GM19023 (cell line): ENCODE measurements around the gene GATA3.
A peak's percentile ranks its signal among the peaks of the same experiment; 100 is the strongest.

Experiments used
- ATAC-seq: cut with Tn5 transposase; IDR thresholded peaks from one replicate; pipeline ENCODE4 v1.9.1; 2021; ENCODE audit warnings: mild to moderate bottlenecking, moderate library complexity; ENCODE audit not compliant: unreplicated experiment

GATA3 gene

DNA sequence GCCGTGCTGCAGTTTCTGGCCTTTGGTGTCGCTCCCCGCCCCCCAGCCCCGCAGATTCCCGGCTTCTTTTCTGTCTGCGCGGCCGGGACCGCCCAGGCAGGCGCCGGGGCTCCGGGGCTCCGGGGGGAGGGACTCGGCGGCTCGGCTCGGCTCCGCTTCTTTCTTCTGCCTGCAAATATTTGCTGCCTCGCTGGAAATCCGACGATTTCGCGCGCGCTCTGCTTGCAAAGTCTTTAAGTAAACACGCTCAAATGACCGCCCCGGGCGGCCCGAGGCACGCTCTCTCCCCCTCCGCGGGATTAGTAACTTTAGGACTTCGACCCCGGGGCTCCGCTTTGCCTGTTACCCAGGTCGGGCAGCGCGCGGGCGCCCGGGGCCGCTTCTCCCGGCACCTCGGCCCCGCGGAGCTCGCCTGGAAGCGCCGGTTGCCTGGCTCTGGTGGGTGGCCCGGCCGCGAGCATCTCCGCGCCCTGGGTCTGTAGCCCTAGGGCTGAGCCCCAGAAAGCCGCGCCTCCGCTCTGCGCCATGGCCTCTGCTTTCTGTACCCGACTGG, 3.9 kb upstream of the GATA3 start:
- ATAC-seq = no peak

DNA sequence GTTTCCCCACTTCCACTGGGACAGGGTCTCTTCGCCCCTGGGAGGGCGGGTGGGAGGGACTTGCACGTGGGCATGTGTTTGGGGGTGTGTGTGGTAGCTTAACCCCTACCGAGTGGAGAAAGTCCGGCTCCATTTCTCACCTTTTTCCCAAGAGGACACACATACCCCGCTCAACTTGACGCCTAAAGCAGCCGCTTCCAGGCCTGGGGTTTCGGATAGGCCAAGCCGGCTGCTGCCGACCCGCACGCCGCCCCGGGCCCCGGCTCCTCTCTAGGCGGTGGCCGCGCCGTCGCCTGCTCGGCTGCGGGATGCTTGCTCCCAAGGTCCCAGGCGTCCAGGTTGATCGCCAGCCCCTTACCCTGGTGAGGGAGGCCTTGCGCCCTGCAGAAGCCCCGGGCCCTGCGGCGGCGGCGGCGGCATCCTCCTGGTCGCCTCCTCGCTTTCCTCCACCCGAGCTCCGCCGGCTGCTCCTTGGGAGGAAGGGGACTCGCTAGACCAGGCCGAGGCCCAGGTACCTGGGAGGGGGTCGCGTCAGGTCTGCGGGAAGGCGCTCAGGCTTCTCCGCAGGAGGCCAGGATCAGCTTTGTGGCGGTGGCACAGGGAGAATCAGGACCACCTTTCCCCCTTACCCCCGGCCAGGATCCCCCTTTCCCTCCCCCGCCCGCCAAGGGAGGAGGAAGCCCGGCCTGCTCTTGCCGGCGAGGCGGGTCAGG, 3.2 kb upstream of the GATA3 start:
- no peak for ATAC-seq

DNA sequence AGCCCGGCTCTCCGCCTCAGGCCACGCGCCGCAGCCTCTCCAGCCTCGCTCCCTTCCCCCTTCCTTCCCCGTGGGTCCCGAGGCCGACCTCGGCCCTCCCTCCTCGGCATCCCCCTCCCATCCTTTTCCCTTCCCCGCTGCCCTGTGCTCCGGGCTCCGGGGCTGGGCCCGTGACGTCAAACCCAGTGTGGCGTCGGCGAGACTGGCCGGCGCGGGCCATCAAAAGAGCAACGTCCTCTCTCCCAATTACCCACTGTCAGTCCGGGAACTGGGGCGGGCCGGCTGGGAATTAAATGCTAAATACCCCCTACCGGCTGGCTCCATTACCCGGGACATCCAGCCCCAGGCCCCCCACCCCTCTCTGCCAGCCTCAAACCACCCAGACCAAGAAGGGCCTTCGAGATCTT, 2.6 kb upstream of the GATA3 start:
- no peak for ATAC-seq

DNA sequence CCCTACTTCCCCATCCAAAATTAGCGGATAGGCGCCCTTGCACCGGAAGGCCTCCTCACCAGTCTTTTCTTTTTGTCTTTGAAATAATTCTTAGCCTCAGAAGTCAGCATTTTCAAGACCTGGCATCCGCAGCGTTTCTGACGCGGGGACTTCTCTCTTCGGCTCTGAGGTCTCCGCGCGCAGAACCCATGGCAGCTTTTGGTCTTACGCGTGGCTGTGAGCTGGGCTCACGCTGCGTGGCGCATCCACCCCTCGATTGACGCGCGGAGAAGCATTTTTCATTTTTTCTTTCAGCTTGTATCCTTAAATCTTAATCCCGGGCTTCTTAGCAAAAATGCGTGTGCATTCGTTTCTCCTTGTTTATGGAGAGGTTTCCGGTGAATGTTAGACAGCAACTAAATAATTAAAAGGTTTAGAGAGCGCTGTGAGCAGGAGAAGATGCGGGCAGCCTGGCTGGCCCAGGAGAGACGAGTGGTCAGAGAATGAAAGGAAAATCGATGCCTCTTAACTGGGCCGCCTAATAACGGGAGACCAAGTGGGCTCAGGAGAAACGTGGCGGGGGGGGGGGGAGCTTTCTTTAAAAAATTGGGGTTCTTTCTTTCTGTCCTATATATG, 2.0 kb upstream of the GATA3 start:
- ATAC-seq = no peak

DNA sequence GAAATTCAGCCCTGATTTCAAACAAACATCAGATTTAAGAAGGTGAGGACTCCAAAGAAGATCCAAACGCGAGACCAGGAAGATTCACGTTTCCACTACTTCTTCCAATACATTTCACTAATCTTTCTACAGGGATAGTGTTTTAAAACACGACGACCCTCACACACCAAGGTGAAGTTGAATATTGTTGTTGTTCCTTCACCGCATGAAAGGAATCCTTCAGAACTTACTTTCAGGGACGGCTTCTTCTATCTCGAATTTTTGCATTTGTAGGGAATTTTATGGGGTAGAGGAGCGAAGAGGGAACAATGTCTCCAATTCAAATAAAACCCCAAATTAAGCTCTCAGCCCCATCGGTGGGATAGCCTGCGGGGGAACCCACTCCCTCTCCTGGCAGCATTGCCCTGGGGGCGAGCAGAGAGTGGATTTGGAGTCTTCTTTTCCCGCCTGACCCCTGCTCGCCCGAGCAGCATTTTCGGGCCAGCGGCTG, 1.5 kb upstream of the GATA3 start:
- ATAC-seq = no peak

DNA sequence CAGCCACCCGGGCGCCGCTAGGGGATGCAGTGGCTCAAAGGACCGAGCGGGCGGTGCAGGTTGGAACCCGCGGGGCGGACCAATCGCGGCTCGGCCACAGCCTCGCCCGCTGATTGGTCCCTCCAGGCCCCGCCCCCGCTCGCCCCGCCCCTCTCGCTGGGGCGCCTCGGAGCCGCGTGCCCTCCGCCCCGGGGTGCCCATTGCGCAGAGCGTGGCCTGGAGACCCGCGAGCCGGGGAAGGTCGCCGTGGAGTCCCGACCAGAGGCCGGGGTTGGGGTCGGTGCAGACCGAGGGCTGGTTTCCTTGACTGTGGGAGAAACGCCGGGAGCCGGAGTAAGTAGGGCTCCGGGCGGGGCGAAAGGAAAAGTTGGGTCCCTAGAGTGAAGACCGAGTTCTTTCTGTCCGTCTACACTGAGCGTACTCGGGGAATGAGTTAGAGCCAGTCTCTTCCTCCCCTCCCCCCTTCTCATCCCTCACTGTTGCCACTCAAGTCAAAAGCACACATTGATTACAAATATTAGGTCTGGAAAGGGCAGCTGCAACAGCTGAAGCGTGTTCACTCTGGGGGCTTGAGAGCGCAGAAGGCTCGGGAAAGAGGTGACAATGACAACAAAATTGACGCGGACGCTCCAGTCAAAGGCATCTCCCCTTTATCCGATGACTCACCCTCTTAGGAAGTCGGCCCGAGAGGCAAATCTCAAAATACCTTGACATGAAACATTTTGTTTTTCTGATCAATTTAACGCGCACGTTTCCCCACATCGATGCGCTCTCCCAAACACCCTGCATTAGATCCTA, 843 bp upstream of the GATA3 start:
- peak; percentile 66 for ATAC-seq

DNA sequence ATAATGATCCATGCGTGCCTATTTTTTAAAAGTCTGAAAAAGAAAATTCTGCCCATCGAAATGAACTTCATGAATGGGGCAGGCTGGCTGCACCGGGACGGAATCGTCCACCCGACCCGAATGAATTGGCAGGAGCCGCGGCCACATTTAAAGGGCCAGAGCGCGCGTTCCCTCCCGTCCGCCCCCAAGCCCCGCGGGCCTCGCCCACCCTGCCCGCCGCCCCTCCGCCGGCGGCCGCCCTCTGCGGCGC, 319 bp upstream of the GATA3 start:
- peak; percentile 6 for ATAC-seq

DNA sequence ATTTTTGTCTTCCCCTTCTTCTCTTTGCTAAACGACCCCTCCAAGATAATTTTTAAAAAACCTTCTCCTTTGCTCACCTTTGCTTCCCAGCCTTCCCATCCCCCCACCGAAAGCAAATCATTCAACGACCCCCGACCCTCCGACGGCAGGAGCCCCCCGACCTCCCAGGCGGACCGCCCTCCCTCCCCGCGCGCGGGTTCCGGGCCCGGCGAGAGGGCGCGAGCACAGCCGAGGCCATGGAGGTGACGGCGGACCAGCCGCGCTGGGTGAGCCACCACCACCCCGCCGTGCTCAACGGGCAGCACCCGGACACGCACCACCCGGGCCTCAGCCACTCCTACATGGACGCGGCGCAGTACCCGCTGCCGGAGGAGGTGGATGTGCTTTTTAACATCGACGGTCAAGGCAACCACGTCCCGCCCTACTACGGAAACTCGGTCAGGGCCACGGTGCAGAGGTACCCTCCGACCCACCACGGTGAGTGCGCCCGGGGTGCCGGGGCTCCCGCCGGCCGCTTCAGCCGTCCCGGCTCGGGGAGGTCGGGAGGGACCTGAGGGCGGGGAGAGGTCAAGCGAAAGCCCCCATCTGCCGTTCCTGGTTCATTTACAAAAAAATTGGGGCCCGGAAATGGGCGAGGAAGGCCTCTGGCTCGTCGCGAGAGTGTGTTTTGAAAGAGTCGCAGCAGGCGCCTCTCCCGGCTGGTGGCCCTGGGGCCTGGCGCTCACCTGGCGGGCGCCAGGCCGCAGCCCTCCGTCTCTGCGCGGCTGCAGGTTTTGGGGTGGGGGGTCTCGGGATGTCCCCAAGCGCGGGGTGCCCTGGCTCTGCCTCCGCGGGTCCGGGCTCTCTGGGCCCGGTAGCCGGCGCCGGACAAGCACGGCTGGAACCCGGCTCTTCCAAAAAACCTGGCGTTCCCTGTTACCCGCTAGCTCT, 1.2 kb downstream of the GATA3 start:
- ATAC-seq = no peak

DNA sequence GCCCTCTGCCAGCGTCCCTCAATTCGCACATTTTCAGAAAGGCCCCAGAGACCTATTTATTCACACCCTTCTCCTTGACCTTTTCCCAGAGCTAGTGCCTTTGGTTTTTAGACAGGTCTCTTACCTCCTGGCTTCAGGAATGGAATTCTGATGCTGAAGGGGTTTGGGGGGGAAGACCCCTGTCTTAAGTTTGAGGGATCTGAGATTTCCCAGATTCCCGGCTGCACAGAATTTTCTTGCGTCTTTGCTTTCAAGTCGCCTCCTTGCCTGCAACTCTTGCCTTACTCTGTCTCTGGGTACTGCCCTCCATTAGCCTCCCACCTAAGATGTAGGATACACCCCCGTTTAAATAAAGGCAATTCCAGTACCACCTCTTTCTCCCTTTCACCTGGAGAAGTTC, 1.9 kb downstream of the GATA3 start:
- no peak for ATAC-seq

DNA sequence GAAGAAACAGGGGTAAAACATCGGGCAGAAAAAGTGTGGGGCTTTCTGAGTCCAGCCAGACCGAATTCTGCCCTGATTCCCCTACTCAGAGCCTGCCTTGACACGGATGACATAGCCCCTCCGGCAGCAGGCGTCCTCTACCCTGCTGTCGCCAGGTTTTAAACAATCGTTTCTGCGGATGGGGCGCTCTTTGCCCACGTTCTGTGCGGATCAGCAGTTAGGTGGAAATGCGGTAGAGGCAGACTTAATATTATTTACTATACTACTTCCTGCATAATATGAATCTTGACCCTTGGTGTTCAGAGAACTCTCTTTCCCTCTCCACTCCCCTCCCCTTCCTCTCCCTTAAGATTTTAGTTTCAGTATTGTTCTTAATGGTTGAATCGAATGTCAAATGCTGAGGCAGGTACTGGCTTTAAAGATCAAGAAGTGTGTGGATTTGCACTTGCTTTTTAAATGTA, 2.4 kb downstream of the GATA3 start:
- peak; percentile 14 for ATAC-seq

DNA sequence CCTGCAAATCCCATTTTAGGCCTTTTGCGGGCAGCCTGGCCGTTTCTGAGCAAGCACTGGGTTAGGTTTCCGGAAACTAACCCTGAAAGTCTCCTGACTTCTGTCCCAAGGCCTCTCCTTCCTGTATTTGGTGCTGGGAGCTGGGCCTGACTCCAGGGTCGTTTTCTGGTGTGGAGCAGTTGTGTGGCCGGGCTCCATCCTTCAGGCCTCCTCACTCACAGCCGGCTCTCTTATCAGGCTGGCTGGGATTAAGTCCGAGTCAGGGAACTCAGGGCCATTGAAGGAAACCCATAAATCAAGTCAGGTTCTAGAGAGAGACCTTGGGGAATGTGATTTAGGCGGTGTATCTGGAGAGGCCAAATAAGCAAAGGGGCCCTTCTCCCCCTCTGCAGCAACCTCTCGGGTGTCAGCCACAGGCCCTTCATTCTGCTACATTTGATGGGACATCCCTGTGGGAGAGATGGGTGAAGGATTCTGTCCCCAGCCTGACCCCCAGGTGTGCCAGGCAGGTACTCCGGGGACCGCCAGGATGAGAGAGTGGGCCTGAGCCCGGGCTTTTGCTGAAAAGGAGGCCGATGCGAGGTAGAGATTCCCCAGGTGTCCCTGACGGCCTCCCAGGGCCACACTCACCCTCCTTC, 3.3 kb downstream of the GATA3 start:
- no peak for ATAC-seq

DNA sequence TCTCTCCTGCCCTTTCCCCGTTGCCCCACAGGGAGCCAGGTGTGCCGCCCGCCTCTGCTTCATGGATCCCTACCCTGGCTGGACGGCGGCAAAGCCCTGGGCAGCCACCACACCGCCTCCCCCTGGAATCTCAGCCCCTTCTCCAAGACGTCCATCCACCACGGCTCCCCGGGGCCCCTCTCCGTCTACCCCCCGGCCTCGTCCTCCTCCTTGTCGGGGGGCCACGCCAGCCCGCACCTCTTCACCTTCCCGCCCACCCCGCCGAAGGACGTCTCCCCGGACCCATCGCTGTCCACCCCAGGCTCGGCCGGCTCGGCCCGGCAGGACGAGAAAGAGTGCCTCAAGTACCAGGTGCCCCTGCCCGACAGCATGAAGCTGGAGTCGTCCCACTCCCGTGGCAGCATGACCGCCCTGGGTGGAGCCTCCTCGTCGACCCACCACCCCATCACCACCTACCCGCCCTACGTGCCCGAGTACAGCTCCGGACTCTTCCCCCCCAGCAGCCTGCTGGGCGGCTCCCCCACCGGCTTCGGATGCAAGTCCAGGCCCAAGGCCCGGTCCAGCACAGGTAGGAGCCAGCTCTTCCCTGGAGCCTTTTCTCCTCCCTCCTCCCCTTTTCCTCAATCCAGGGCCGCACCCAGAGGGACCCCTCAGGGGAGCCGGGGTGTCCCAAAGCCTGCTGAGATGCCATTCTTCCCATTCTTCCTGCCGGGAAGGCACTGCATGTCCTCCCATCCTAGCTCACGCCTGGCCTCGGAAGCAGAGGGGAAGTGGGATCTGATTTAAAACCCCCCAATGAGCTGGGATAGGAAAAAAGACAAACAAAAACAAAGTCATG, 4.0 kb downstream of the GATA3 start:
- no peak for ATAC-seq

DNA sequence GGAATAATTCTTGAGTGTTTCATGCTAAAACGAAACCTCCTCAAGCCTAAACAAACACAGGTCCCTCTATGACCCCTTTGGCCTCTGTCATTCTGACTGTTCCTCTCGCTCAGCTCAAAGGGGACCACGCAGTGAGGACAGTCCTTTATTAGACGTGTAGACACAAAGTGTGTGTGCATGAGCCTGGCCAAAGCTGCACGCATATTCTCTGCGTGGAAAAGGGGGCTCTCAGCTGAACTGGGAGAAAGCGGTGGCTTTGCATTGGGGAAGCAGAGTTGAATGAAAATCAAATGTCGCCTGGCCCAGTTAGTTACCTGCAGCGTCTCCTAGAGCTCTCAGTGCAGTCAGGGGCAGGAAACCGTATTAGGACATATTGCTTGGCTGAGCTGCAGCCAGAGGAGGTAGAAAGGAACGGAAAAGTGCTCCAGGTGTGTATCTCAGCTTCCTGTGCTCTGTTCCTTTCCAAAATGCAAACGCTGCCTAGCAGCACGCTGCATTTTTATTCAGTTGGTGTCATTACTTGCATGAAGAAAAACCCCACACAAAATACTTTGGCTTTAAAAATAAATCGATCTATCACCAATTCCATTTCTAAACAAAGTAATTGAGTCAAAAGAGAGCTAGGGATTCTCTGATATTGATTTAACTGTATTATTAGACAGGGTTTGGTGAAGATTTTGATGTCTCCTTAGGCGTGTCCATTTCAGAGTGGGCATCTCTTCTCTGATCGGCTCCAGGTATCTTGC, 4.9 kb downstream of the GATA3 start:
- ATAC-seq = no peak

DNA sequence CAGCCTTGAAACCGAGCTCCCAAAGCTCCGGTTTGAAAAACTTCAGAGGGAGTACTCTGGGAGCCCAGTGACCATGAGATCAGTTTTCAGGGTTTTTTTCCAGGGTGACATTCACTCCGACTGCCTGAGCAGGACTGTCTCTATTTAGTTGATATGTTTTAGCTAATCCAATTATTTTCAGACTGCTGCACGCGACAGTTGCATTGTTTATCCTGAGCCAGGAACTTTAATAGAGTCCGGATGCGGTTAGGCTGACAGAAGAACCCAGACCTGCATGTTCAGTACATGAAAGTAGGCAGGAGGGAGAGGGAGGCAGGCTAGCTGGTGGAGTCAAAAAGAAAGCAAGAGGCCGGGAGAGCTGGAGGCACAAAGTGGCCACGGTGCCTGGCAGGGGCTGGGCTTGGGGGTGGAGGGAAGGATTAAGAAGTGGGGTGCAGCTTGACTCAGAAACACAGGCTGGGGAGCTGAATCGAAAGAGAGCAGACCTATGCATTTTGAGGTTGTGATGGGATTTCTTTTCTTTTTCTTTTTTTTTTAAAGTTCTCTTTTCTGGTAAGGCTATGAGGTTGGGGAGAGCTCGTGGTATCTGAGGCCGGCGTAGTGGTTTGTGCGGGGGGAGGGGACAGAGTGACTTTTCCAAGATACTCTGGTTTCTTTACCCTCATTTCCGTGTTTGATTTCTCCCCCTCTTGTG, 5.7 kb downstream of the GATA3 start:
- ATAC-seq = peak; percentile 35

DNA sequence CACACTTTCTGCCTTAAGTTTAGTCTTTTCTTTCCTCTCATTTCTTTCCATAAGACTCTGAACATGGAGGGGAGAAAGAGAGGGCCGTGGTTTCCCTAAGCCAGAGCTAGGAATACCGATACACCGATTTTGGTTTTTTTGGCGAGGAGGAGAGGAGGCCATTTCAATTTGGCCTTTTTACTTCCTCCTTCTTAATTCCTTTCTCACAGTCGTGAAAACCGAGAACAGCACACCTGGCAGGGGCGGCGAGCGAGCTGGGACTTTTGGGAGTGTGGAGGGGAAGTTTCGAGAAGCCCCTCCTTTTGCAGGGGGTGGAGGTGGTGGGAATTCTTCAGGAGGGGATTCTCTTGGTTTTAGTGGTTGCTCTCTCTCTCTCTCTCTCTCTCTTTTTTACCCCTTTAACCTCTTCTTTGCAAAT, 6.2 kb downstream of the GATA3 start:
- no peak for ATAC-seq

DNA sequence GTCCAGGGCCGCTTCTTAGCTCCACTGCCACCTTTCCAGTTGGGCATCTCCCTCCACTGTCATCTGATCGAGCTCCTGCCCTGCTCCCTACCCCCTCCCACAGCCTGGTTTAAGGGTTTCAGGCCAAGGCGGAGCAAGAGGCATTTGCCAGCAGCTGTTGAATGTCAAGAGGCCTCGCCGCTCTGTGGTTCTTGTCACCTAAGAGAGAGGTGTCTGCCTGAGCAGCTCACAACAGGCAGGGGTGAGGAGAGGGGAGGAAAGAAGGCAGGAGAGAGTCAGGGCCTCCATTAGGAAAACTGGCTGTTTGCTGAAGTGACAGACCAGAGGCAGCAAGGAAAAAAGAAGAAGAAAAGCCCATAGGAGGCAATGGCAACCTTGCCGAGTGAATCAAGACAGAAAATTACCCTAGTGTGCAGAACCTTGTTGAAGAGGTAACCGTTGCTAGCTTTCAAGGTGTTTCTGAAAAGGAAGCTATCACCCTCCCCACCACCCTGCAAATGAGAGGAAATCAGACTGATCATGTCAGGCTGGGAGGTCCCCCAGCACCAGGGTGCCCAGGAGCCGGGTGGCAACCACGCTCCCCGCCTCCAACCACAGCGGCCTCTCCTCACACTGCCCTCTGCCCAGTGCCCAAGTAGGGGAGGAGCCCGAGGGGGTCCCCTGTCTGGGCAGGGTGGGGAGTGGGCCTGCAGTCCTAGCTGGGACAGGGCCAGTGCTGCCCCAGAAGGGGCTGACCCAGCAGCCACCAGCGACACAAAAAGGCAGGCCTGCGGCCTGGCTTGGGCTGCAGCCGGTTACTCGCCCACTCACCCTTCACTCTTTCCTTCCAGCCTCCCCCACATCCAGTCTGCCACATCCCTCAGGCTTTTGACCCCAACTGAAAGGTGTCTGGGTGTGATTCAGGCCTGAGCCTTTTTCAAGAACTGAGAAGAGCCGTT, 7.1 kb downstream of the GATA3 start:
- no peak for ATAC-seq
